Spleen (tissue), 11 donors: ENCODE results near the gene HPCAL1. TPM values are rescaled to one million over a fixed set of nuclear protein-coding genes. Genes with fewer than 3 reads are reported as not detected.

Experiments used
- DNase-seq: peaks from one replicate; pipeline ENCODE4 v3.0.0-alpha.2; 2020
- H3K27ac ChIP-seq, 8 donors: fragments of 200-600 bp; sonication (generic) in 7 of 8; 1 replicate in 4 of 8; 2 replicates in 4 of 8; pipeline versions ENCODE4 v1.5.0 to v1.8.0; 2016 to 2021; ENCODE audit warnings: inconsistent platforms in 4 of 8, mild to moderate bottlenecking in 4 of 8, moderate library complexity in 1 of 8
- H3K27me3 ChIP-seq, 7 donors: fragments of 200-600 bp; sonication (generic) in 6 of 7; replicated peaks in 1 of 7; 1 replicate in 4 of 7; 2 replicates in 3 of 7; pipeline versions ENCODE4 v1.5.0 to v1.8.0; 2016 to 2021; ENCODE audit warnings: inconsistent platforms in 3 of 7, mild to moderate bottlenecking in 1 of 7
- H3K36me3 ChIP-seq, 6 donors: fragments of 200-600 bp; sonication (generic) in 5 of 6; 1 replicate in 4 of 6; 2 replicates in 2 of 6; pipeline versions ENCODE4 v1.5.0 to v1.8.0; 2016 to 2021; ENCODE audit warnings: inconsistent platforms in 2 of 6
- H3K4me1 ChIP-seq, 6 donors: fragments of 200-600 bp; sonication (generic) in 5 of 6; 1 replicate in 3 of 6; 2 replicates in 3 of 6; pipeline versions ENCODE4 v1.5.0 to v1.8.0; 2016 to 2021; ENCODE audit warnings: inconsistent platforms in 3 of 6
- H3K4me3 ChIP-seq, 8 donors: fragments of 200-600 bp; sonication (generic) in 7 of 8; 1 replicate in 4 of 8; 2 replicates in 4 of 8; pipeline versions ENCODE4 v1.5.0 to v1.8.0; 2016 to 2021; ENCODE audit warnings: inconsistent platforms in 4 of 8, mild to moderate bottlenecking in 4 of 8, moderate library complexity in 2 of 8
- H3K9me3 ChIP-seq, 8 donors: fragments of 200-600 bp; sonication (generic) in 7 of 8; 1 replicate in 4 of 8; 2 replicates in 4 of 8; pipeline versions ENCODE4 v1.5.0 to v1.8.0; 2016 to 2021; ENCODE audit warnings: inconsistent platforms in 4 of 8
- CTCF ChIP-seq, 11 experiments: fragments of 200-600 bp in 7 of 11; fragments of 450-650 bp in 4 of 11; sonication (generic) in 4 of 11; IDR thresholded peaks in 8 of 11; conservative IDR thresholded peaks in 3 of 11; 1 replicate in 7 of 11; 2 replicates in 4 of 11; pipeline versions ENCODE4 v1.4.0 to v1.8.0; 2016 to 2021; ENCODE audit warnings: antibody characterized with exemption in 11 of 11, inconsistent platforms in 4 of 11, mild to moderate bottlenecking in 1 of 11
- POLR2A ChIP-seq, 3 donors: fragments of 450-650 bp; IDR thresholded peaks; one replicate each; pipeline ENCODE4 v1.5.1; 2017; ENCODE audit warnings: antibody characterized with exemption in 3 of 3, mild to moderate bottlenecking in 1 of 3
- POLR2AphosphoS5 ChIP-seq, 3 donors: sonication (generic); formaldehyde crosslinking; IDR thresholded peaks; one replicate each; pipeline ENCODE4 v1.5.1; 2017; ENCODE audit warnings: antibody characterized with exemption in 3 of 3
- WGBS, 5 donors: extraction: QIAGEN DNeasy Blood & Tissue Kit in 3 of 5; methylation state at CpG; one replicate each; pipeline versions ENCODE4 v1.1.5 to v1.1.7; 2013 to 2018; 5-methylcytosine and 5-hydroxymethylcytosine counted together
- intact Hi-C: fragments of 100-400 bp; cut with DNase I; formaldehyde crosslinking; loops from one replicate; pipeline ENCODE4 v1.15.0; 2023; ENCODE audit warnings: low total_unique reads
- polyA plus RNA-seq, 3 donors: library from polyadenylated mRNA; stranded (reverse); fragments of 200-250 nt; gene quantifications; one replicate each; pipeline ENCODE4 v1.2.1, GENCODE V29; 2013
- total RNA-seq, 7 donors: library from RNA; depleted of rRNA in 3 of 7; stranded (reverse); fragments of >200 nt in 3 of 7; fragmentation: NEBNext Ultra II Directional in 4 of 7; extraction: Animal tissue kit (Norgen Biotek cat#: 25700) in 4 of 7; gene quantifications; one replicate each; pipeline versions ENCODE4 v1.1.0 to v1.2.1, GENCODE V29; 2016 to 2021
- donor health status: healthy with polysubstance abuse.
- donor health status: DM: no; HTN: no; CAD: no; lungs with moderate emphysema.
- donor health status: DM: no; HTN: no; CAD: no.
- donor health status: Bipolar disorder and iron deficiency.
- donor health status: healthy.
- donor health status: DM: no; HTN: no; CAD: no.
- donor health status: DM: yes; HTN: yes; CAD: no.

The HPCAL1 gene
- total and polyA plus RNA-seq, 10 donors: 41.9 to 80.6 (median 57.7) TPM

- no peak overlapping the region for H3K27ac ChIP-seq
- WGBS, 5 donors: 69 to 79% (median 73%) methylated on average over 15 of the region's 15 CpGs
- intact Hi-C loops: no loop called here
- H3K9me3 ChIP-seq: no peaks in the 10 kb centered on the region
- no peak for TF ChIP-seq POLR2A (IDR thresholded peaks at IDR 0.05)
- TF ChIP-seq POLR2AphosphoS5 (IDR thresholded peaks at IDR 0.05): no peak
- no peak for TF ChIP-seq CTCF (IDR thresholded peaks at IDR 0.05 in 8 of 11, conservative IDR thresholded peaks at IDR 0.05 in 3 of 11)
- peak; percentile 53 for DNase-seq
- H3K27me3 ChIP-seq: peaks cover 0 to 15% (median 0%) of the 10 kb centered on the region in 7 donors
- no peaks in the 10 kb centered on the region for H3K4me1 ChIP-seq
- no peaks in the 10 kb centered on the region for H3K36me3 ChIP-seq
- H3K4me3 ChIP-seq: no peak overlapping the region
Measured at GRCh38 chr2:10462178-10463083, 159.7 kb downstream of the HPCAL1 start.

GRCh38 chr2:10465910-10466309 lies 163.2 kb downstream of the HPCAL1 start:
- no peaks in the 10 kb centered on the region for H3K9me3 ChIP-seq
- no peak overlapping the region for H3K4me3 ChIP-seq
- H3K27me3 ChIP-seq: peaks cover 0 to 5% (median 0%) of the 10 kb centered on the region in 7 donors
- no peak overlapping the region for H3K27ac ChIP-seq
- no peaks in the 10 kb centered on the region for H3K4me1 ChIP-seq
- DNase-seq: peak; percentile 7
- H3K36me3 ChIP-seq: no peaks in the 10 kb centered on the region
- intact Hi-C loops: no loop called here
- TF ChIP-seq CTCF (IDR thresholded peaks at IDR 0.05 in 8 of 11, conservative IDR thresholded peaks at IDR 0.05 in 3 of 11) (no peak), POLR2A (IDR thresholded peaks at IDR 0.05) (no peak), POLR2AphosphoS5 (IDR thresholded peaks at IDR 0.05) (no peak)
- 88 to 99% (median 98%) methylated on average over 5 of the region's 5 CpGs for WGBS, 5 donors

- Histone ChIP-seq H3K4me1 (no peaks in the 10 kb centered on the region), H3K27ac (no peak overlapping the region), H3K9me3 (no peaks in the 10 kb centered on the region), H3K27me3 (peaks cover 0 to 5% (median 0%) of the 10 kb centered on the region in 7 donors), H3K4me3 (no peak overlapping the region), H3K36me3 (no peaks in the 10 kb centered on the region)
- peak; percentile 40 for DNase-seq
- WGBS, 5 donors: 84 to 93% (median 84%) methylated on average over 10 to 11 of the region's 11 CpGs
- intact Hi-C loops: no loop called here
- TF ChIP-seq POLR2A (IDR thresholded peaks at IDR 0.05) (no peak), CTCF (IDR thresholded peaks at IDR 0.05 in 8 of 11, conservative IDR thresholded peaks at IDR 0.05 in 3 of 11) (no peak), POLR2AphosphoS5 (IDR thresholded peaks at IDR 0.05) (no peak)
Measured at GRCh38 chr2:10466801-10467200, 164.1 kb downstream of the HPCAL1 start.

GRCh38 chr2:10467401-10467800 lies 164.7 kb downstream of the HPCAL1 start:
- Histone ChIP-seq H3K36me3 (no peaks in the 10 kb centered on the region), H3K4me1 (no peaks in the 10 kb centered on the region), H3K27ac (no peak overlapping the region), H3K4me3 (no peak overlapping the region), H3K27me3 (peaks cover 0 to 5% (median 0%) of the 10 kb centered on the region in 7 donors), H3K9me3 (no peaks in the 10 kb centered on the region)
- WGBS, 5 donors: 83 to 89% (median 85%) methylated on average over 14 to 15 of the region's 15 CpGs
- TF ChIP-seq POLR2AphosphoS5 (IDR thresholded peaks at IDR 0.05) (no peak), POLR2A (IDR thresholded peaks at IDR 0.05) (no peak), CTCF (IDR thresholded peaks at IDR 0.05 in 8 of 11, conservative IDR thresholded peaks at IDR 0.05 in 3 of 11) (no peak)
- intact Hi-C loops: no loop called here
- DNase-seq: peak; percentile 54
